KMS-11 (cell line): ENCODE data around the gene RECK.
"Not testable (repeated sequence)": the region's sequence is repeated elsewhere in the genome, so short reads cannot be mapped to it uniquely, and the experiment has no call there.

Experiments used
- H2AFZ ChIP-seq: fragments of 200-600 bp; sonication (generic); 2 replicates; pipeline ENCODE4 v1.6.1; 2016; ENCODE audit warnings: antibody characterized with exemption, mixed run types, low read depth
- H3K27ac ChIP-seq: fragments of 200-600 bp; sonication (generic); 2 replicates; pipeline ENCODE4 v1.6.1; 2016; ENCODE audit warnings: mild to moderate bottlenecking, mixed run types
- H3K27me3 ChIP-seq: fragments of 200-600 bp; sonication (generic); 2 replicates; pipeline ENCODE4 v1.6.1; 2017; ENCODE audit warnings: mild to moderate bottlenecking, low read depth, mixed run types, moderate library complexity; ENCODE audit not compliant: insufficient read depth
- H3K36me3 ChIP-seq: fragments of 200-600 bp; sonication (generic); 2 replicates; pipeline ENCODE4 v1.6.1; 2017; ENCODE audit warnings: mild to moderate bottlenecking, mixed run types; ENCODE audit not compliant: insufficient read depth
- H3K4me1 ChIP-seq: fragments of 200-600 bp; sonication (generic); 2 replicates; pipeline ENCODE4 v1.6.1; 2016; ENCODE audit warnings: mild to moderate bottlenecking, low read depth, mixed run types; ENCODE audit not compliant: poor library complexity, severe bottlenecking
- H3K4me2 ChIP-seq: fragments of 200-600 bp; sonication (generic); 2 replicates; pipeline ENCODE4 v1.7.0; 2016; ENCODE audit warnings: mild to moderate bottlenecking, mixed run types
- H3K4me3 ChIP-seq: fragments of 200-600 bp; sonication (generic); IDR thresholded peaks from 2 replicates; pipeline ENCODE4 v1.6.1; 2017; ENCODE audit warnings: low read depth, low read length, mixed read lengths; ENCODE audit not compliant: insufficient read depth
- H3K79me2 ChIP-seq: fragments of 200-600 bp; sonication (generic); 2 replicates; pipeline ENCODE4 v1.6.1; 2016; ENCODE audit warnings: low read depth, mixed run types; ENCODE audit not compliant: insufficient read depth
- H3K9ac ChIP-seq: fragments of 200-600 bp; sonication (generic); 2 replicates; pipeline ENCODE4 v1.6.1; 2016; ENCODE audit warnings: mild to moderate bottlenecking, mixed run types
- H4K20me1 ChIP-seq: fragments of 200-600 bp; sonication (generic); 2 replicates; pipeline ENCODE4 v1.6.1; 2016; ENCODE audit warnings: mild to moderate bottlenecking, mixed run types; ENCODE audit not compliant: insufficient read depth
- CTCF ChIP-seq: fragments of 200-600 bp; sonication (generic); conservative IDR thresholded peaks from 2 replicates; pipeline ENCODE4 v1.6.1; 2017; ENCODE audit warnings: low read depth, mild to moderate bottlenecking, antibody characterized with exemption, low read length, moderate library complexity, mixed read lengths

RECK gene

GRCh38 chr9:36154331-36154952 lies 117.7 kb downstream of the RECK start:
- Histone ChIP-seq H3K9ac (no peak overlapping the region), H2AFZ (no peak overlapping the region), H4K20me1 (no peaks in the 10 kb centered on the region), H3K4me2 (no peak overlapping the region), H3K4me1 (peaks cover 22% of the 10 kb centered on the region), H3K4me3 (no peak overlapping the region), H3K79me2 (no peaks in the 10 kb centered on the region), H3K27ac (no peak overlapping the region), H3K27me3 (no peaks in the 10 kb centered on the region), H3K36me3 (no peaks in the 10 kb centered on the region)
- TF ChIP-seq CTCF, result no peak

GRCh38 chr9:36156116-36156515 lies 119.4 kb downstream of the RECK start:
- TF ChIP-seq CTCF, result no peak
- H2AFZ ChIP-seq, result no peak overlapping the region

GRCh38 chr9:36158122-36158521 lies 121.4 kb downstream of the RECK start:
- H3K27me3 ChIP-seq, result no peaks in the 10 kb centered on the region
- H3K4me3 ChIP-seq, result no peak overlapping the region
- H3K4me2 ChIP-seq, result no peak overlapping the region
- no peak overlapping the region for H2AFZ ChIP-seq
- no peaks in the 10 kb centered on the region for H3K4me1 ChIP-seq
- H3K27ac ChIP-seq, result no peak overlapping the region
- no peak for TF ChIP-seq CTCF
- H3K79me2 ChIP-seq, result no peaks in the 10 kb centered on the region
- H3K36me3 ChIP-seq, result no peaks in the 10 kb centered on the region
- H4K20me1 ChIP-seq, result no peaks in the 10 kb centered on the region
- H3K9ac ChIP-seq, result no peak overlapping the region

More at GRCh38 chr9:36156116-36156515, 119.4 kb downstream of the RECK start:
- Histone ChIP-seq H3K9ac (no peak overlapping the region), H3K79me2 (no peaks in the 10 kb centered on the region), H3K4me2 (no peak overlapping the region), H3K36me3 (no peaks in the 10 kb centered on the region), H3K27me3 (no peaks in the 10 kb centered on the region), H3K4me3 (no peak overlapping the region), H3K27ac (no peak overlapping the region), H3K4me1 (peaks cover 12% of the 10 kb centered on the region), H4K20me1 (no peaks in the 10 kb centered on the region)

DNA sequence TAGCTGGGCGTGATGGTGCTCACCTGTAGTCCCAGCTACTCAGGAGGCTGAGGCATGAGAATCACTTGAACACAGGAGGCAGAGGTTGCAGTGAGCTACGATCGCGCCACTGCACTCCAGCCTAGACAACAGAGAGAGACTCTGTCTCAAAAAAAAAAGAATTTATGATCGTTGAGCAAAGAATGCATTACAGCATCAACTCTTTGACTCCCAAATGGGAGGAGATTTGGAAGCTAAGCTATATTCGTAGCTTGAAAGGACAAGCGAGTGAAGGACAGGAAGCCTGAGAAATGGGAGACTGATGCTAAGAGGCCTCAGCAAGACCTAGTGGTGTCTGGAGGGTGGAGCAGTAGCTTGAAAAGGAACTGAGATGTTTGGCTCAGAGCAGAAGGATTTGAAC lies 122.2 kb downstream of the RECK start:
- TF ChIP-seq CTCF, result no peak
- no peaks in the 10 kb centered on the region for H3K36me3 ChIP-seq
- H3K27ac ChIP-seq, result no peak overlapping the region
- no peak overlapping the region for H3K4me3 ChIP-seq
- no peak overlapping the region for H2AFZ ChIP-seq
- no peaks in the 10 kb centered on the region for H4K20me1 ChIP-seq
- H3K27me3 ChIP-seq, result no peaks in the 10 kb centered on the region
- H3K9ac ChIP-seq, result no peak overlapping the region
- H3K4me1 ChIP-seq, result no peaks in the 10 kb centered on the region
- no peak overlapping the region for H3K4me2 ChIP-seq
- no peaks in the 10 kb centered on the region for H3K79me2 ChIP-seq

DNA sequence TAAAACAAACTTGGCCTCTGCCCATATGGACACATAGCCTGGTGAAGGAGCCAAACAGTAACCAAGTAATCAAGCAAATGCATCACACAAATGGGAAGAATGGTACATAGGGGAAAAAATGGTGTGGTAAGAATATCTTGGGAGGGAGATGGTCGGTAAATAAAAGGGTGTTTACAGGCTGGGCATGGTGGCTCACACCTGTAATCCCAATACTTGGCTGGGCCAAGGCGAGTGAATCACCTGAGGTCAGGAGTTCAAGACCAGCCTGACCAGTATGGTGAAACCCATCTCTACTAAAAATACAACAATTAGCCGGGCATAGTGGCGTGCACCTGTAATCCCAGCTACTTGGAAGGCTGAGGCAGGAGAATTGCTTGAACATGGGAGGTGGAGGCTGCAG lies 122.8 kb downstream of the RECK start:
- H3K4me2 ChIP-seq, H3K4me1 ChIP-seq, H4K20me1 ChIP-seq, H3K36me3 ChIP-seq, H3K27ac ChIP-seq, H3K79me2 ChIP-seq, H3K27me3 ChIP-seq, H3K9ac ChIP-seq, H2AFZ ChIP-seq, H3K4me3 ChIP-seq: not testable (repeated sequence)

DNA sequence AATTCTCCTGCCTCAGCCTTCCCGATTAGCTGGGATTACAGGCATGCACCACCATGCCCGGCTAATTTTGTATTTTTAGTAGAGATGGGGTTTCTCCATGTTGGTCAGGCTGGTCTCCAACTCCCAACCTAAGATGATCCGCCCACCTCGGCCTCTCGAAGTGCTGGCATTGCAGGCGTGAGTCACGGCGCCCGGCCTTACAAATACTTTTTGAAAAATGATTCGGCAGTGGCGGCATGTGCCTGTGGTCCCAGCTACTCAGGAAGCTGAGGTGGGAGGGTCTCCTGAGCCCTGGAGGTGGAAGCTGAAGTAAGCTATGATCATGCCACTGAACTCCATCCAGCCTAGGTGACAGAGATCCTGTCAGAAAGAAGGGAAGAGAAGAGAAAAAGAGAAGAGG lies 123.4 kb downstream of the RECK start:
- not testable (repeated sequence) for H3K4me3 ChIP-seq, H3K27me3 ChIP-seq, H3K27ac ChIP-seq, H3K36me3 ChIP-seq, H3K9ac ChIP-seq, H3K79me2 ChIP-seq, H4K20me1 ChIP-seq, H3K4me2 ChIP-seq, H2AFZ ChIP-seq, H3K4me1 ChIP-seq
